HG03060 (cell line): ENCODE results near the gene HERC4.

Experiments used
- ATAC-seq: cut with Tn5 transposase; IDR thresholded peaks from one replicate; pipeline ENCODE4 v1.9.1; 2021; ENCODE audit warnings: low read depth, moderate number of reproducible peaks; ENCODE audit not compliant: unreplicated experiment

The HERC4 gene, protein sequence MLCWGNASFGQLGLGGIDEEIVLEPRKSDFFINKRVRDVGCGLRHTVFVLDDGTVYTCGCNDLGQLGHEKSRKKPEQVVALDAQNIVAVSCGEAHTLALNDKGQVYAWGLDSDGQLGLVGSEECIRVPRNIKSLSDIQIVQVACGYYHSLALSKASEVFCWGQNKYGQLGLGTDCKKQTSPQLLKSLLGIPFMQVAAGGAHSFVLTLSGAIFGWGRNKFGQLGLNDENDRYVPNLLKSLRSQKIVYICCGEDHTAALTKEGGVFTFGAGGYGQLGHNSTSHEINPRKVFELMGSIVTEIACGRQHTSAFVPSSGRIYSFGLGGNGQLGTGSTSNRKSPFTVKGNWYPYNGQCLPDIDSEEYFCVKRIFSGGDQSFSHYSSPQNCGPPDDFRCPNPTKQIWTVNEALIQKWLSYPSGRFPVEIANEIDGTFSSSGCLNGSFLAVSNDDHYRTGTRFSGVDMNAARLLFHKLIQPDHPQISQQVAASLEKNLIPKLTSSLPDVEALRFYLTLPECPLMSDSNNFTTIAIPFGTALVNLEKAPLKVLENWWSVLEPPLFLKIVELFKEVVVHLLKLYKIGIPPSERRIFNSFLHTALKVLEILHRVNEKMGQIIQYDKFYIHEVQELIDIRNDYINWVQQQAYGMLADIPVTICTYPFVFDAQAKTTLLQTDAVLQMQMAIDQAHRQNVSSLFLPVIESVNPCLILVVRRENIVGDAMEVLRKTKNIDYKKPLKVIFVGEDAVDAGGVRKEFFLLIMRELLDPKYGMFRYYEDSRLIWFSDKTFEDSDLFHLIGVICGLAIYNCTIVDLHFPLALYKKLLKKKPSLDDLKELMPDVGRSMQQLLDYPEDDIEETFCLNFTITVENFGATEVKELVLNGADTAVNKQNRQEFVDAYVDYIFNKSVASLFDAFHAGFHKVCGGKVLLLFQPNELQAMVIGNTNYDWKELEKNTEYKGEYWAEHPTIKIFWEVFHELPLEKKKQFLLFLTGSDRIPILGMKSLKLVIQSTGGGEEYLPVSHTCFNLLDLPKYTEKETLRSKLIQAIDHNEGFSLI

GRCh38 chr10:68074775-68075549 lies at the start of gene HERC4:
HERC4 (minus strand) TSS chr10:68075283; CDS start chr10:68073108, 2,175 bp downstream.
- ATAC-seq = peak; percentile 62

- no peak for ATAC-seq
These were observed 49.6 kb upstream of the HERC4 start for GRCh38 chr10:68124718-68125117.

DNA sequence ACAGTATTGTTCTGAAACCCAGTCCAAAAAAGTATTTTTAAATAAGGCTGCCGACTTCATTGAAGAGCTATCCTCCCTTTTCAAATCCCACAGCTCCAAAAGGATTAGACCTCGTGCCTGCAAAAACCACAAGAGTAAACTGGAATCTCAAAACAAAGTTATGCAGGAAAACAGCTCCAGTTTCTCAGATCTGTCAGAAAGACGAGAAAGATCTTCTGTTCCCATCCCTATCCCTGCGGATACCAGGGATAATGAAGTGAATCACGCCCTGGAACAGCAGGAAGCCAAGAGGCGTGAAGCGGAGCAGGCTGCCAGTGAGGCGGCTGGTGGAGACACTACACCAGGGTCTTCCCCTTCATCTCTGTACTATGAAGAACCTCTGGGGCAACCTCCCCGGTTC lies 46.8 kb upstream of the HERC4 start:
- ATAC-seq = no peak

- no peak for ATAC-seq
These were observed 46.1 kb upstream of the HERC4 start for GRCh38 chr10:68121020-68121743.

DNA sequence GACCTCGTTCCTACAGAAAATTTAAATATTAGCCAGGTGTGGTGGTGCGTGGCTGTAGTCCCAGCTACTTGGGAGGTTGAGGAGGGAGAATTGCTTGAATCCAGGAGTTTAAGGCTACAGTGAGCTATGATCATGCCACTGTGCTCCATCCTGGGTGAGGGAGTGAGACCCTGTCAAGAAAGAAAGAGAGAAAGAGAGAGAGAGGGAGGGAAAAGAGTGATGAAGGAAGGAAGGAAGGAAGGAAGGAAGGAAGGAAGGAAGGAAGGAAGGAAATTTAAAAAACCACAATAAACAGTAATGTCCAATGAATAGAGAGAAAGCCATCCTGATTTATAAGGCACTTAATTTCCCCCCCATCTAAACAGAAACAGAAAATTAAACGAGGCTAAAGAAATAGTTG lies 43.6 kb upstream of the HERC4 start:
- no peak for ATAC-seq

DNA sequence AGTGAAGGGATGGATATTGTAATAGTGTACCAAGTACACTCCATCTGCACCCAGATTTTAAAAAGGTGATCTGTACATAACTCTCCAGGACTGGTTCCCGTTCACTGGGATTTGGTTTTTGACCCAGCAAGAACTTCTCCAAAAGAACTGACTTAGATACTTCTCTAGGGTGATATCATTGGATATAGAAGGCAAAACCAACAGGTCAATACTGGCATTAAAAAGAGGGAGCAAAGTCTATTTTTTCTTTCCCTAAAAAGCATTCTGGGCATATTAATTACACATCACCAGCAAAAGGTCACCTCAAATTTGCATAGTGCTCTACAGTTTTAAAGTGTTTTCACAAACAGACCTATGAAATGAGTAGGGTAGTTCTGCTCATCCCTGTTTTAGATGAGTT lies 37.8 kb upstream of the HERC4 start:
- no peak for ATAC-seq

DNA sequence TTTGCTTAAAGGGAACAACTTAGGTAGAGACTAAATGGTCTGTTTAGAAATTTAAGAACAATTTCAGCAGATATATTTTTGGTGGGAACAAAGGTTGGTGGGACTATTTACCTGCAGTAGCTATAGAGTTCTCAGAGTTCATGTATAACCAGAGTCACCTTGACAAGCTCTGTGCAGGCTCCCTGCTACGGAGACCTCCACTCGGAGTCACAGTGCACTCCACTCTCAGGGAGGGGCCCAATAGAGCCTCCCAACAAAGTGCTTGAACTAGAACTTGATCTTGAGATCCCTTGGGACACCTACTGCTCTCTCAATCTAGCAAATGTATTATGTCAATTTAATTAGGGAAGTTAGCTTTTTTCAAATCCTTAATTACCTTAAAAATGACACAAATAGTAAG lies 36.5 kb upstream of the HERC4 start:
- ATAC-seq = no peak

DNA sequence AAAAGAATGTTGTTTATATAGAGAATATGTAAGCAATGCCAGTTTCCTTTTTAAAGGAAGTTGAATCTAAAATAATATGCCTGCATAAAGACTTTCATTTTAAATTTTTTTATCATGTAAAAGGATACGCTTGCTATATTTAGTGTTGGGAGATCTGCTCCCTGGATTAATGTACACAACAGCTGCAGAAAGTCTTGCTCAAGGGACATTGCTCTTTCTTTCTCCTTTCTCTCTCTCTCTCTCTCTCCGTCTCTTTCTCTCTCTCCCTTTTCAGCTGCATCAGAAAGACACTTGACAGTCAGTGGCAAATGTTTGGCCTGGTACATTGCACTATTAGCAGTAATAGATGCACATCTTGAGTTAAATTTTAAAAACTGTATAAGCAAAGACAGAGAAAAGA lies 34.9 kb upstream of the HERC4 start:
- no peak for ATAC-seq

GRCh38 chr10:68109331-68109730 lies 34.2 kb upstream of the HERC4 start, which contains the start of gene MYPN:
MYPN (plus strand) TSS chr10:68109488; CDS start chr10:68121439, 11,951 bp downstream.
- ATAC-seq = no peak

GRCh38 chr10:68108653-68109052 lies 33.6 kb upstream of the HERC4 start:
- ATAC-seq = no peak

GRCh38 chr10:68108051-68108450 lies 33.0 kb upstream of the HERC4 start:
- no peak for ATAC-seq

GRCh38 chr10:68107651-68108050 lies 32.6 kb upstream of the HERC4 start:
- no peak for ATAC-seq

GRCh38 chr10:68106656-68107055 lies 31.6 kb upstream of the HERC4 start:
- ATAC-seq = no peak

- no peak for ATAC-seq
These were observed 30.7 kb upstream of the HERC4 start for GRCh38 chr10:68105820-68106219.

DNA sequence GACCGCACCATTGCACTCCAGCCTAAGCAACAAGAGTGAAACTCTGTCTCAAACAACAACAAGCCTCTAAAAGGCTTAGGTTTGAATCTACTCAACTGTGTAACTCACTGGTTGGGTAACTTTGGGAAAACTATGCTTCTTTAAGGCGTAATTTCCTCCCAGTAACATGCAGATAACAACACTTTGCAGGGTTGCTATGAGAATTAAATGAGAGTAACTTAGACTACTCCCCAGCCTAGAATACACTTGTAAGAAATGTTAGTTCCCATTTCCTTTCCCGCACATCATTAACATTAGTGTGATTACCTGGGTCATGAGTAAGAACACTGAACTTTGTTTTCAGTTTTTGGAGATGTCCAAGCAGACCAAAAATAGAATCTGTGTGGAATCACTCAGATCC lies 28.8 kb upstream of the HERC4 start:
- ATAC-seq = no peak

DNA sequence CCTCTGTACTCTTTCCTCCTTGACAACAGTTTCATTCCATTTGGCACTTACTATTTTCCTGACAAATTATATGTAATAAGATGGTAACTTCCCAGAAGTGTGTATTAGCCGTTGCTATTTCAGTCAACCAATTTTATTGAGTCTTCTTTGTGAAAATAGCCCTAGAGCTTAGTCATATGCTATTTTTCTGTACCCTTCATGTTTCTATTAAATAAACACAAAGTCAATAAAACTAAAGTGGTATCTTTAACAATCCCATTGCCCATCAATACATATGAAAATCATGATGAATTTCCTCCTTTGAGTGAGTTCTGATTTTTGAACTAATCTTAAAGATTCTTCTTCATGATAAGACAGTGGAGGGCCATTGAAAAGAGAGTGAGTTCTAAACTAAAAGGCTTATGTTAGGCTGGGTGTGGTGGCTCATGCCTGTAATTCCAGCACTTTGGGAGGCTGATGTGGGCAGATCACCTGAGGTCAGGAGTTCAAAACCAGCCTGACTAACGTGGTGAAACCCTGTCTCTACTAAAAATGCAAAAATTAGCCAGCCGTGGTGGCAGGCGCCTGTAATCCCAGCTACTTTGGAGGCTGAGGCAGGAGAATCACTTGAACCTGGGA lies 28.3 kb upstream of the HERC4 start:
- no peak for ATAC-seq

GRCh38 chr10:68101066-68101465 lies 26.0 kb upstream of the HERC4 start:
- ATAC-seq = no peak

DNA sequence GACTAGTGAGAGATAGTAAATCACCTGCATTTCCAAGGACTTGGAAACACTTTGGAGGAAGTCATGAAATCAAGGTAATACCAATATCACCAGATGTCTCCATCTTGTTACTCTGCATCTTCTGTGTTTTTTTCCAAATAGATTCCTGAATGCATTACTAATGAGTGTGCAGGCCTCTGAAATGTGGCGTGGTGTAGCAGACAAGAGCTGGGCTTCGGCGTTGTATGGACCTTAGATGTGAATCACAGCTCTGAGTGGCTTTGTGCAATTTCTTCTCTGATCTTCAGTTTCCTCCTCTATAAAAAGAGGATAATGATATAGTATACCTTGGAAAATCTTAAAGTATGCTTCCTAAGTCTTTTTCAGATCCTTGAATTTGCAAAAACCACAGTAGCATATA lies 24.7 kb upstream of the HERC4 start:
- no peak for ATAC-seq

- ATAC-seq = no peak
These were observed 21.9 kb upstream of the HERC4 start for GRCh38 chr10:68096913-68097516.
